Neural progenitor cell (in vitro differentiated cells): ENCODE data around the gene IL16.

Experiments
- CTCF ChIP-seq: fragments of 200-600 bp; sonication (generic); IDR thresholded peaks from 2 replicates; pipeline ENCODE4 v1.5.1; 2017; ENCODE audit warnings: antibody characterized with exemption, mild to moderate bottlenecking
- EZH2 ChIP-seq: fragments of 200-600 bp; sonication (generic); IDR thresholded peaks from 2 replicates; pipeline ENCODE4 v1.6.1; 2017; ENCODE audit warnings: antibody characterized with exemption, mild to moderate bottlenecking, moderate library complexity
- EZH2phosphoT487 ChIP-seq: fragments of 200-600 bp; sonication (generic); IDR thresholded peaks from 2 replicates; pipeline ENCODE4 v1.6.1; 2017; ENCODE audit warnings: antibody characterized with exemption

- TF ChIP-seq CTCF, result no peak
- TF ChIP-seq EZH2, result no peak
- TF ChIP-seq EZH2phosphoT487, result no peak
Measured at GRCh38 chr15:81286621-81287121, 90.0 kb downstream of the IL16 start.
